HL-60 (cell line): ENCODE data around the gene MYOF.
A peak's percentile ranks its signal among the peaks of the same experiment; 100 is the strongest.

ENCODE experiments used
- DNase-seq, 2 experiments: peaks; one replicate each; pipeline ENCODE4 v3.0.0-alpha.2; 2010 to 2020; ENCODE audit warnings: low read depth in 1 of 2, low spot score in 1 of 2
- H3K27ac ChIP-seq: fragments of 250-450 bp; sonication (Bioruptor Pico); replicated peaks from 2 replicates; pipeline ENCODE4 v1.5.1; 2020; ENCODE audit warnings: mild to moderate bottlenecking, moderate library complexity
- H3K27me3 ChIP-seq: fragments of 250-450 bp; sonication (Bioruptor Pico); 2 replicates; pipeline ENCODE4 v1.5.1; 2021; ENCODE audit warnings: mild to moderate bottlenecking, moderate library complexity; ENCODE audit not compliant: insufficient read depth, poor library complexity, severe bottlenecking
- H3K4me3 ChIP-seq: replicated peaks from 2 replicates; pipeline ENCODE4 v1.5.1; 2011; ENCODE audit warnings: mild to moderate bottlenecking, control low read depth, low read length; ENCODE audit not compliant: insufficient read depth
- CTCF ChIP-seq: IDR thresholded peaks from one replicate; pipeline ENCODE4 v1.5.1; 2011; ENCODE audit warnings: low read length, control low read depth, inconsistent platforms; ENCODE audit not compliant: insufficient read depth
- GABPA ChIP-seq: IDR thresholded peaks from 2 replicates; pipeline ENCODE4 v1.6.1; 2012; ENCODE audit warnings: low read depth
- POLR2AphosphoS5 ChIP-seq: IDR thresholded peaks from 2 replicates; pipeline ENCODE4 v1.6.1; 2012; ENCODE audit warnings: low read depth
- REST ChIP-seq: IDR thresholded peaks from 2 replicates; pipeline ENCODE4 v1.6.1; 2012; ENCODE audit warnings: low read depth; ENCODE audit not compliant: insufficient replicate concordance
- SPI1 ChIP-seq: IDR thresholded peaks from 2 replicates; pipeline ENCODE4 v1.6.1; 2012; ENCODE audit warnings: low read depth, mild to moderate bottlenecking, borderline replicate concordance

MYOF gene

GRCh38 chr10:93269281-93269680 lies 212.9 kb downstream of the MYOF start:
- no peak overlapping the region for H3K27ac ChIP-seq
- no peak for TF ChIP-seq REST
- no peak for TF ChIP-seq SPI1
- TF ChIP-seq CTCF: no peak
- no peak for TF ChIP-seq GABPA
- DNase-seq: no peak
- H3K27me3 ChIP-seq: no peaks in the 10 kb centered on the region
- H3K4me3 ChIP-seq: no peak overlapping the region

- no peak for DNase-seq
- Histone ChIP-seq H3K4me3 (no peak overlapping the region), H3K27ac (no peak overlapping the region), H3K27me3 (no peaks in the 10 kb centered on the region)
- TF ChIP-seq CTCF (no peak), REST (no peak), POLR2AphosphoS5 (no peak), SPI1 (no peak)
These were observed 214.1 kb downstream of the MYOF start for GRCh38 chr10:93268021-93268420.

- H3K27me3 ChIP-seq: no peaks in the 10 kb centered on the region
- H3K27ac ChIP-seq: no peak overlapping the region
- TF ChIP-seq POLR2AphosphoS5: no peak
- no peak for TF ChIP-seq CTCF
- 0 out of 2 replicates have a peak, but pooled peaks have one; percentile 28 for TF ChIP-seq SPI1
- H3K4me3 ChIP-seq: no peak overlapping the region
- no peak for DNase-seq
These were observed 214.6 kb downstream of the MYOF start for GRCh38 chr10:93267521-93267920.

GRCh38 chr10:93266858-93267257 lies 215.3 kb downstream of the MYOF start:
- TF ChIP-seq POLR2AphosphoS5: no peak
- TF ChIP-seq GABPA: no peak
- no peak for TF ChIP-seq CTCF
- TF ChIP-seq SPI1: no peak
- no peak for TF ChIP-seq REST
- Histone ChIP-seq H3K27me3 (no peaks in the 10 kb centered on the region), H3K27ac (no peak overlapping the region), H3K4me3 (no peak overlapping the region)
- no peak for DNase-seq
